ENCODE data around the gene EHMT1.
A peak's percentile ranks its signal among the peaks of the same experiment; 100 is the strongest.

EHMT1 gene

GRCh38 chr9:137638680-137639079, 19.9 kb downstream of the EHMT1 start:
- H3K4me1 ChIP-seq (ENCODE audit: low read depth, poor library complexity, severe bottlenecking) = peaks cover 16% of the 10 kb centered on the region
- no peak overlapping the region for H2AFZ ChIP-seq (ENCODE audit: low read depth)
- no peak overlapping the region for H3K9ac ChIP-seq
- H3K4me3 ChIP-seq (IDR thresholded peaks at IDR 0.05; ENCODE audit: insufficient read depth, low read depth, low read length) = no peak overlapping the region
- peaks cover 74% of the 10 kb centered on the region for H3K79me2 ChIP-seq (ENCODE audit: insufficient read depth, low read depth)
- H3K36me3 ChIP-seq (ENCODE audit: insufficient read depth) = no peaks in the 10 kb centered on the region
- peak overlapping the region; percentile 72 for H3K4me2 ChIP-seq
- no peaks in the 10 kb centered on the region for H3K27me3 ChIP-seq (ENCODE audit: insufficient read depth, low read depth)
- H4K20me1 ChIP-seq (ENCODE audit: insufficient read depth) = no peaks in the 10 kb centered on the region
- TF ChIP-seq CTCF (conservative IDR thresholded peaks at IDR 0.05; ENCODE audit: low read depth, low read length) = no peak
- peak overlapping the region; percentile 30; the same call in 1 of the 2 replicates for H3K27ac ChIP-seq

GRCh38 chr9:137639303-137640051, 20.7 kb downstream of the EHMT1 start:
- H3K9ac ChIP-seq = peak overlapping the region; percentile 13; the same call in 1 of the 2 replicates
- peaks cover 16% of the 10 kb centered on the region for H3K4me1 ChIP-seq (ENCODE audit: low read depth, poor library complexity, severe bottlenecking)
- H3K36me3 ChIP-seq (ENCODE audit: insufficient read depth) = no peaks in the 10 kb centered on the region
- no peaks in the 10 kb centered on the region for H4K20me1 ChIP-seq (ENCODE audit: insufficient read depth)
- H3K4me2 ChIP-seq = peak overlapping the region; percentile 72
- H2AFZ ChIP-seq (ENCODE audit: low read depth) = no peak overlapping the region
- H3K79me2 ChIP-seq (ENCODE audit: insufficient read depth, low read depth) = peaks cover 75% of the 10 kb centered on the region
- TF ChIP-seq CTCF (conservative IDR thresholded peaks at IDR 0.05; ENCODE audit: low read depth, low read length) = no peak
- H3K27me3 ChIP-seq (ENCODE audit: insufficient read depth, low read depth) = no peaks in the 10 kb centered on the region
- H3K4me3 ChIP-seq (IDR thresholded peaks at IDR 0.05; ENCODE audit: insufficient read depth, low read depth, low read length) = no peak overlapping the region
- peak overlapping the region; percentile 30 for H3K27ac ChIP-seq

- Histone ChIP-seq H2AFZ (ENCODE audit: low read depth) (no peak overlapping the region), H4K20me1 (ENCODE audit: insufficient read depth) (no peaks in the 10 kb centered on the region), H3K4me2 (no peak overlapping the region), H3K9ac (no peak overlapping the region), H3K4me1 (ENCODE audit: low read depth, poor library complexity, severe bottlenecking) (peaks cover 16% of the 10 kb centered on the region), H3K36me3 (ENCODE audit: insufficient read depth) (no peaks in the 10 kb centered on the region), H3K27me3 (ENCODE audit: insufficient read depth, low read depth) (no peaks in the 10 kb centered on the region), H3K27ac (no peak overlapping the region), H3K79me2 (ENCODE audit: insufficient read depth, low read depth) (peaks cover 75% of the 10 kb centered on the region), H3K4me3 (IDR thresholded peaks at IDR 0.05; ENCODE audit: insufficient read depth, low read depth, low read length) (no peak overlapping the region)
- no peak for TF ChIP-seq CTCF (conservative IDR thresholded peaks at IDR 0.05; ENCODE audit: low read depth, low read length)
Measured at GRCh38 chr9:137640862-137641261, 22.1 kb downstream of the EHMT1 start.

GRCh38 chr9:137642118-137642601, 23.4 kb downstream of the EHMT1 start:
- no peaks in the 10 kb centered on the region for H4K20me1 ChIP-seq (ENCODE audit: insufficient read depth)
- TF ChIP-seq CTCF (conservative IDR thresholded peaks at IDR 0.05; ENCODE audit: low read depth, low read length) = no peak

More at GRCh38 chr9:137642118-137642601, 23.4 kb downstream of the EHMT1 start:
- Histone ChIP-seq H3K36me3 (ENCODE audit: insufficient read depth) (no peaks in the 10 kb centered on the region), H3K4me3 (IDR thresholded peaks at IDR 0.05; ENCODE audit: insufficient read depth, low read depth, low read length) (no peak overlapping the region), H2AFZ (ENCODE audit: low read depth) (no peak overlapping the region), H3K27ac (no peak overlapping the region), H3K4me2 (no peak overlapping the region), H3K27me3 (ENCODE audit: insufficient read depth, low read depth) (no peaks in the 10 kb centered on the region), H3K9ac (no peak overlapping the region), H3K79me2 (ENCODE audit: insufficient read depth, low read depth) (peaks cover 74% of the 10 kb centered on the region), H3K4me1 (ENCODE audit: low read depth, poor library complexity, severe bottlenecking) (peaks cover 16% of the 10 kb centered on the region)

All from KMS-11 (cell line).